Measurements from ENCODE around the gene TERF2IP. TPM values are rescaled to one million over a fixed set of nuclear protein-coding genes. Genes with fewer than 3 reads are reported as not detected.

The TERF2IP gene
- total RNA-seq, 1 experiment from 2014 or later = 73.9 TPM

- Mint-ChIP-seq H3K27me3 (ENCODE audit: insufficient read depth, unreplicated experiment) (no peaks in the 10 kb centered on the region), H3K4me3 (ENCODE audit: unreplicated experiment) (no peak overlapping the region), H3K27ac (ENCODE audit: low read depth, unreplicated experiment) (no peak overlapping the region), H3K4me1 (ENCODE audit: insufficient read depth, unreplicated experiment) (no peaks in the 10 kb centered on the region), H3K36me3 (ENCODE audit: insufficient read depth, unreplicated experiment) (no peaks in the 10 kb centered on the region), H3K9me3 (ENCODE audit: unreplicated experiment) (peaks cover 13% of the 10 kb centered on the region)
- no peak for TF ChIP-seq CTCF (IDR thresholded peaks at IDR 0.05; ENCODE audit: unreplicated experiment)
- intact Hi-C loops (cut with micrococcal nuclease) = no loop called here
- CTCF ChIA-PET = no interaction called here
- DNase-seq (ENCODE audit: unreplicated experiment) = no peak
- POLR2A ChIA-PET = no interaction called here
- no TSS peak for BruUV-seq (replicated peaks)
Measured at GRCh38 chr16:75679366-75679765, 31.8 kb downstream of the TERF2IP start.

GRCh38 chr16:75682308-75682707 lies 34.7 kb downstream of the TERF2IP start:
- DNase-seq (ENCODE audit: unreplicated experiment) = no peak
- no TSS peak for BruUV-seq (replicated peaks)
- no peak for TF ChIP-seq CTCF (IDR thresholded peaks at IDR 0.05; ENCODE audit: unreplicated experiment)
- Mint-ChIP-seq H3K9me3 (ENCODE audit: unreplicated experiment) (peaks cover 18% of the 10 kb centered on the region), H3K27ac (ENCODE audit: low read depth, unreplicated experiment) (no peak overlapping the region), H3K36me3 (ENCODE audit: insufficient read depth, unreplicated experiment) (no peaks in the 10 kb centered on the region), H3K27me3 (ENCODE audit: insufficient read depth, unreplicated experiment) (no peaks in the 10 kb centered on the region), H3K4me3 (ENCODE audit: unreplicated experiment) (no peak overlapping the region), H3K4me1 (ENCODE audit: insufficient read depth, unreplicated experiment) (no peaks in the 10 kb centered on the region)
- POLR2A ChIA-PET = no interaction called here
- CTCF ChIA-PET = no interaction called here
- intact Hi-C loops (cut with micrococcal nuclease) = no loop called here

- Mint-ChIP-seq H3K4me1 (ENCODE audit: insufficient read depth, unreplicated experiment) (no peaks in the 10 kb centered on the region), H3K4me3 (ENCODE audit: unreplicated experiment) (no peak overlapping the region), H3K36me3 (ENCODE audit: insufficient read depth, unreplicated experiment) (no peaks in the 10 kb centered on the region), H3K27ac (ENCODE audit: low read depth, unreplicated experiment) (no peak overlapping the region), H3K9me3 (ENCODE audit: unreplicated experiment) (peaks cover 18% of the 10 kb centered on the region), H3K27me3 (ENCODE audit: insufficient read depth, unreplicated experiment) (no peaks in the 10 kb centered on the region)
- no peak for DNase-seq (ENCODE audit: unreplicated experiment)
- no TSS peak for BruUV-seq (replicated peaks)
- ChIA-PET CTCF (interaction anchor here (0.7 kb wide), 1 partner anchor 530 kb away, joined by 4 read pairs; no protein-coding TSS in a partner anchor), POLR2A (no interaction called here)
- TF ChIP-seq CTCF (IDR thresholded peaks at IDR 0.05; ENCODE audit: unreplicated experiment) = no peak
- intact Hi-C loops (cut with micrococcal nuclease) = no loop called here
Measured at GRCh38 chr16:75687361-75687760, 39.8 kb downstream of the TERF2IP start.

- Mint-ChIP-seq H3K4me1 (ENCODE audit: insufficient read depth, unreplicated experiment) (no peaks in the 10 kb centered on the region), H3K9me3 (ENCODE audit: unreplicated experiment) (no peaks in the 10 kb centered on the region), H3K27ac (ENCODE audit: low read depth, unreplicated experiment) (no peak overlapping the region), H3K36me3 (ENCODE audit: insufficient read depth, unreplicated experiment) (no peaks in the 10 kb centered on the region), H3K27me3 (ENCODE audit: insufficient read depth, unreplicated experiment) (no peaks in the 10 kb centered on the region), H3K4me3 (ENCODE audit: unreplicated experiment) (no peak overlapping the region)
- DNase-seq (ENCODE audit: unreplicated experiment) = peak; percentile 18
- intact Hi-C loops (cut with micrococcal nuclease) = no loop called here
- no TSS peak for BruUV-seq (replicated peaks)
- CTCF ChIA-PET = interaction anchor here (1.2 to 1.4 kb wide), 2 partner anchors 11 to 68 kb away, joined by 4 to 5 read pairs; no protein-coding TSS in a partner anchor
- TF ChIP-seq CTCF (IDR thresholded peaks at IDR 0.05; ENCODE audit: unreplicated experiment) = peak; percentile 6
- POLR2A ChIA-PET = no interaction called here
Measured at GRCh38 chr16:75695708-75696107, 48.1 kb downstream of the TERF2IP start.

All from MCF 10A (cell line).